ENCODE data around the gene XRN2.

Gene XRN2

DNA sequence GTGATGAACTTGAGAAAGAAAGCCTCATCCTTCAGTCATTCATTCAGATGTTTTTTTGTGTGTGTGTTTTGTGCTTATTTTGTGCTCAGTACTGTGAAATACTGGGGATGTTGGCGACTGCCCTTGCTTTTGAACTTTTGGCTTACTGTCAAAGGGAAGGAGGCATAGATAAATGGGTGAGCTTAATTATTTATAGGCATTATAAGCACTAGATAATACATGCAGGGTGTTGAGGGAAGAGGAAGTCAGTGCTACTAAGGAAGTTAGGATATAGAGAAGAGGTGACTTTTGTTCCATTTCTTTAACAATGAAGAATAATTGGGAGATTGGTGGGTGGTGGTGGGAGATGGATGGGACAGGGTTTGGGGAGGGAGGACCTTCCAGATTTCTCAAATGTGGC is 23.6 kb downstream of the XRN2 start:
- WGBS (ENCODE audit: insufficient coverage) = 100% methylated on average over 1 of the region's 1 CpG
- H3K27ac ChIP-seq (ENCODE audit: insufficient read depth in 1 of 2, low read depth in 1 of 2, low read length in 2 of 2, poor library complexity in 1 of 2, severe bottlenecking in 2 of 2) = no peak overlapping the region
- DNase-seq = no peak

DNA sequence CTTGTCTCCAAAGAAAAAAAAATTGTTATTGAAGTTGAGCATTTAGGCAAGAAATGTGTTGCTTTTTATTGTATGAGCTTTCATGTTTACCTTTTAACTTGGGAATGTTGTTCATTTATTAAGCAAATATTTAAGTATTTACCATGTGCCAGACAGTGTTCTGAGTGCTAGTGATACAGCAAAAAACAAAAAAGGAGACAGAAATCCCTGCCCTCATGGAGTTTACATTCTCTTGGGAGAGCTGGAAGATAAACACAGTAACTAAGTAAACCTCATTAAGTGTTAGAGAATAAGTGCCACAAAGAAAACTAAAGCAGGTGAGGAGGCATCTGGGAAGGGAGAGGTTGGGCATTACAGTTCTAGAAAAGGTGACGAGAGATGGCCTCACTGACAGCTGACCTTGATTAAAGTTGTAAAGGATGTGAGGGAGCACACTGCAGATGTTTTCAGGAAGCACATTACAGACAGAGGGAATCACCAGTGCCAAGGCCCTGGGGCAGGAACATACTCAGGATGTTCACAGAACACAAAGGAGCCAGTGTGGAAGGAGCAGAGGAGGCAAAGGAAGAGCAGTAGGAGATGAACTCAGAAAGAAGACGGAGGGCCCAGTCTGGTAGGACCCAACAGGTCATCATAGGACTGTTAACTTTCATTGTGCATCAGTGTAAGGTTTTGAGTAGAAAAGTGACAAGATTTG is 33.5 kb downstream of the XRN2 start:
- DNase-seq = no peak
- Histone ChIP-seq H3K27ac (ENCODE audit: insufficient read depth in 1 of 2, low read depth in 1 of 2, low read length in 2 of 2, poor library complexity in 1 of 2, severe bottlenecking in 2 of 2) (no peak overlapping the region), H3K9me3 (ENCODE audit: control extremely low read depth in 1 of 5, control insufficient read depth in 4 of 5, insufficient read depth in 2 of 5, low read depth in 1 of 5, low read length in 4 of 5) (no peaks in the 10 kb centered on the region), H3K27me3 (replicated peaks in 2 of 5; ENCODE audit: control insufficient read depth in 4 of 5, insufficient read depth in 5 of 5, low read length in 4 of 5) (no peaks in the 10 kb centered on the region), H3K36me3 (ENCODE audit: control insufficient read depth in 4 of 4, insufficient read depth in 4 of 4, low read length in 3 of 4) (peaks cover 24 to 97% (median 67%) of the 10 kb centered on the region in 4 experiments), H3K4me1 (ENCODE audit: control extremely low read depth in 1 of 4, control insufficient read depth in 4 of 4, insufficient read depth in 4 of 4, low read length in 3 of 4) (no peaks in the 10 kb centered on the region), H3K4me3 (ENCODE audit: control insufficient read depth in 1 of 7, extremely low read depth in 1 of 7, insufficient read depth in 4 of 7, low read depth in 2 of 7, low read length in 6 of 7) (no peak overlapping the region)
- ChIA-PET POLR2A (no interaction called here), CTCF (interaction anchor here (1.2 kb wide), 1 partner anchor 10 kb away, joined by 3 read pairs; no protein-coding TSS in a partner anchor)
- WGBS (ENCODE audit: insufficient coverage) = 100% methylated on average over 1 of the region's 2 CpGs

More for the DNA sequence above, 23.6 kb downstream of the XRN2 start:
- Histone ChIP-seq H3K36me3 (ENCODE audit: control insufficient read depth in 4 of 4, insufficient read depth in 4 of 4, low read length in 3 of 4) (peaks cover 3 to 38% (median 17%) of the 10 kb centered on the region in 4 experiments), H3K4me3 (ENCODE audit: control insufficient read depth in 1 of 7, extremely low read depth in 1 of 7, insufficient read depth in 4 of 7, low read depth in 2 of 7, low read length in 6 of 7) (no peak overlapping the region), H3K27me3 (replicated peaks in 2 of 5; ENCODE audit: control insufficient read depth in 4 of 5, insufficient read depth in 5 of 5, low read length in 4 of 5) (no peaks in the 10 kb centered on the region), H3K9me3 (ENCODE audit: control extremely low read depth in 1 of 5, control insufficient read depth in 4 of 5, insufficient read depth in 2 of 5, low read depth in 1 of 5, low read length in 4 of 5) (peaks cover 0 to 8% (median 2%) of the 10 kb centered on the region in 5 experiments), H3K4me1 (ENCODE audit: control extremely low read depth in 1 of 4, control insufficient read depth in 4 of 4, insufficient read depth in 4 of 4, low read length in 3 of 4) (peaks cover 3 to 40% (median 17%) of the 10 kb centered on the region in 4 experiments)
- ChIA-PET CTCF (interaction anchor here (0.6 to 1.2 kb wide), 3 partner anchors 10 to 765 kb away, joined by 3 read pairs; no protein-coding TSS in a partner anchor), POLR2A (no interaction called here)

GRCh38 chr20:21338291-21338690 is 35.2 kb downstream of the XRN2 start:
- no peak overlapping the region for H3K4me3 ChIP-seq (ENCODE audit: control insufficient read depth in 1 of 7, extremely low read depth in 1 of 7, insufficient read depth in 4 of 7, low read depth in 2 of 7, low read length in 6 of 7)
- peaks cover 18 to 88% (median 61%) of the 10 kb centered on the region in 4 experiments for H3K36me3 ChIP-seq (ENCODE audit: control insufficient read depth in 4 of 4, insufficient read depth in 4 of 4, low read length in 3 of 4)
- POLR2A ChIA-PET = no interaction called here
- no CpG with 5 or more reads among the region's 4 CpGs for WGBS (ENCODE audit: insufficient coverage)
- H3K27me3 ChIP-seq (replicated peaks in 2 of 5; ENCODE audit: control insufficient read depth in 4 of 5, insufficient read depth in 5 of 5, low read length in 4 of 5) = no peaks in the 10 kb centered on the region
- no peak for DNase-seq
- CTCF ChIA-PET = no interaction called here
- no peak overlapping the region for H3K27ac ChIP-seq (ENCODE audit: insufficient read depth in 1 of 2, low read depth in 1 of 2, low read length in 2 of 2, poor library complexity in 1 of 2, severe bottlenecking in 2 of 2)
- H3K9me3 ChIP-seq (ENCODE audit: control extremely low read depth in 1 of 5, control insufficient read depth in 4 of 5, insufficient read depth in 2 of 5, low read depth in 1 of 5, low read length in 4 of 5) = no peaks in the 10 kb centered on the region
- no peaks in the 10 kb centered on the region for H3K4me1 ChIP-seq (ENCODE audit: control extremely low read depth in 1 of 4, control insufficient read depth in 4 of 4, insufficient read depth in 4 of 4, low read length in 3 of 4)

- POLR2A ChIA-PET = no interaction called here
- H3K36me3 ChIP-seq (ENCODE audit: control insufficient read depth in 4 of 4, insufficient read depth in 4 of 4, low read length in 3 of 4) = peaks cover 19 to 84% (median 60%) of the 10 kb centered on the region in 4 experiments
- no peaks in the 10 kb centered on the region for H3K4me1 ChIP-seq (ENCODE audit: control extremely low read depth in 1 of 4, control insufficient read depth in 4 of 4, insufficient read depth in 4 of 4, low read length in 3 of 4)
- CTCF ChIA-PET = no interaction called here
- H3K27me3 ChIP-seq (replicated peaks in 2 of 5; ENCODE audit: control insufficient read depth in 4 of 5, insufficient read depth in 5 of 5, low read length in 4 of 5) = no peaks in the 10 kb centered on the region
- no peak overlapping the region for H3K4me3 ChIP-seq (ENCODE audit: control insufficient read depth in 1 of 7, extremely low read depth in 1 of 7, insufficient read depth in 4 of 7, low read depth in 2 of 7, low read length in 6 of 7)
- H3K9me3 ChIP-seq (ENCODE audit: control extremely low read depth in 1 of 5, control insufficient read depth in 4 of 5, insufficient read depth in 2 of 5, low read depth in 1 of 5, low read length in 4 of 5) = no peaks in the 10 kb centered on the region
- WGBS (ENCODE audit: insufficient coverage) = 94% methylated on average over 2 of the region's 3 CpGs
- no peak for DNase-seq
- no peak overlapping the region for H3K27ac ChIP-seq (ENCODE audit: insufficient read depth in 1 of 2, low read depth in 1 of 2, low read length in 2 of 2, poor library complexity in 1 of 2, severe bottlenecking in 2 of 2)
Observed at GRCh38 chr20:21339499-21339898, 36.4 kb downstream of the XRN2 start.

DNA sequence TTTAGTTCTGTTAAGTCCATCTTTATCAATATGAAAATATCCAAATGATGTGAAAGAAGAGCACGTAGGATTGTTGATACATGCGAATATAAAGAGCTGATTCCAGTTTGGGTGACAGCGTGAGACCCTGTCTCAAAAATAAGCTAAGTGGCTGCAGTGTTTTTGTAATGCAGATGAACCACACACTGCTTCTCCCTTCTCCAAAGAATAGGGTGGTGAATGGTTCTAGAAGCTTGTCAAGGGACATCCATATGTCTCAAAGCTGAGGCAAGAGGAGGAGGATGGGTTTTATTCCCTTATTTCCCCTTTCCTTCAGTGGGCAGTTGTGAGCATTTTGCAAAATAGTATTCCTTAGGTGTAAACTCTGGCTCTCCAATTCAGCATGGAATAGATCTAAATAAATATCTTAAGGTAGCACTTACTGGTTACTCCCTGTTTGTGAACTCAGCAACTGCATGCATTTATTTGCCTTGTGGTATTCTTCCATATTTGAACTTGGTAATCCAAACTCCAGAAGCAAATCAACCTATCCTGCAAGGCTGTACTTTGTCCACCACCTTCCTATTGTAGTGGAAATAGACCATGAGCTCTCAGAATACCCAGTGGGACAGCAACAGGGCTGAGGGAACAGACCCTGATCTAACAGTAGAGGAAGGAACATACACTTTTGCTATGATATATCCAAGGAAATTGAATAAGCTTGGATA is 38.0 kb downstream of the XRN2 start:
- H3K4me3 ChIP-seq (ENCODE audit: control insufficient read depth in 1 of 7, extremely low read depth in 1 of 7, insufficient read depth in 4 of 7, low read depth in 2 of 7, low read length in 6 of 7) = no peak overlapping the region
- no peak for DNase-seq
- no peak overlapping the region for H3K27ac ChIP-seq (ENCODE audit: insufficient read depth in 1 of 2, low read depth in 1 of 2, low read length in 2 of 2, poor library complexity in 1 of 2, severe bottlenecking in 2 of 2)
- H3K27me3 ChIP-seq (replicated peaks in 2 of 5; ENCODE audit: control insufficient read depth in 4 of 5, insufficient read depth in 5 of 5, low read length in 4 of 5) = no peaks in the 10 kb centered on the region
- H3K36me3 ChIP-seq (ENCODE audit: control insufficient read depth in 4 of 4, insufficient read depth in 4 of 4, low read length in 3 of 4) = peaks cover 19 to 77% (median 58%) of the 10 kb centered on the region in 4 experiments
- CTCF ChIA-PET = interaction anchor here (1.0 kb wide), 1 partner anchor 38 kb away, joined by 3 read pairs; the partner anchor contains the start of gene XRN2
- H3K9me3 ChIP-seq (ENCODE audit: control extremely low read depth in 1 of 5, control insufficient read depth in 4 of 5, insufficient read depth in 2 of 5, low read depth in 1 of 5, low read length in 4 of 5) = no peaks in the 10 kb centered on the region
- no CpG with 5 or more reads among the region's 3 CpGs for WGBS (ENCODE audit: insufficient coverage)
- POLR2A ChIA-PET = interaction anchor here (0.7 kb wide), 1 partner anchor 11 kb away, joined by 3 read pairs; no protein-coding TSS in a partner anchor
- H3K4me1 ChIP-seq (ENCODE audit: control extremely low read depth in 1 of 4, control insufficient read depth in 4 of 4, insufficient read depth in 4 of 4, low read length in 3 of 4) = no peaks in the 10 kb centered on the region

GRCh38 chr20:21342656-21343345 is 39.7 kb downstream of the XRN2 start:
- H3K27ac ChIP-seq (ENCODE audit: insufficient read depth in 1 of 2, low read depth in 1 of 2, low read length in 2 of 2, poor library complexity in 1 of 2, severe bottlenecking in 2 of 2) = no peak overlapping the region
- no peak overlapping the region for H3K4me3 ChIP-seq (ENCODE audit: control insufficient read depth in 1 of 7, extremely low read depth in 1 of 7, insufficient read depth in 4 of 7, low read depth in 2 of 7, low read length in 6 of 7)
- whole genome bisulfite sequencing (ENCODE audit: insufficient coverage) = 100% methylated on average over 1 of the region's 4 CpGs
- ChIA-PET POLR2A (no interaction called here), CTCF (interaction anchor here (0.8 kb wide), 1 partner anchor 42 kb away, joined by 3 read pairs; no protein-coding TSS in a partner anchor)
- H3K9me3 ChIP-seq (ENCODE audit: control extremely low read depth in 1 of 5, control insufficient read depth in 4 of 5, insufficient read depth in 2 of 5, low read depth in 1 of 5, low read length in 4 of 5) = no peaks in the 10 kb centered on the region
- H3K36me3 ChIP-seq (ENCODE audit: control insufficient read depth in 4 of 4, insufficient read depth in 4 of 4, low read length in 3 of 4) = peaks cover 20 to 75% (median 47%) of the 10 kb centered on the region in 4 experiments
- no peaks in the 10 kb centered on the region for H3K4me1 ChIP-seq (ENCODE audit: control extremely low read depth in 1 of 4, control insufficient read depth in 4 of 4, insufficient read depth in 4 of 4, low read length in 3 of 4)
- no peak for DNase-seq
- no peaks in the 10 kb centered on the region for H3K27me3 ChIP-seq (replicated peaks in 2 of 5; ENCODE audit: control insufficient read depth in 4 of 5, insufficient read depth in 5 of 5, low read length in 4 of 5)
